Ecto neural progenitor cell (in vitro differentiated cells): ENCODE results near the gene DDB1.
A peak's percentile ranks its signal among the peaks of the same experiment; 100 is the strongest.
"Not testable (repeated sequence)": the region's sequence is repeated elsewhere in the genome, so short reads cannot be mapped to it uniquely, and the experiment has no call there.

Source experiments
- DNase-seq: peaks from one replicate; pipeline ENCODE4 v3.0.0-alpha.2; 2018; ENCODE audit warnings: low spot score

Gene DDB1

GRCh38 chr11:61268588-61269250, 64.2 kb downstream of the DDB1 start:
- no peak for DNase-seq

GRCh38 chr11:61267437-61267841, 65.5 kb downstream of the DDB1 start:
- DNase-seq, result no peak

DNA sequence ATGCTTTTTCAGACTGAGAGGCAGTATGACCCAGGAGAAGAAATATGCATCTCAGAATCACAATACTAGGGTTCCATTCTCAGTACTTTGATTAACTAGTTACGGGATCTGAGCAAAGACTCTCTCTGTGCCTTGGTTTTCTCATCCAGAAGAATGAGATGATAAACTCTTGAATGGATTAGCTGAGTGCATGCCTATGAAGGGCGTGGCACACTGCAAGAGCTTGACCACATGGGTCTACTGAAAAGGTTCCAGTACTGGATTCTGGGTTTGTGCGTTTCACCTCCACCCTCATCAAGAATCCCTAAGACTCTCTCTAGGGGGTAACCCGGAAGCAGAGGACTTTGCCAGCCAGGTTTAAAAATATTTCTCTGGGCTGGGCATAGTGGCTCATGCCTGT, 66.3 kb downstream of the DDB1 start:
- DNase-seq, result no peak

GRCh38 chr11:61265357-61265756, 67.5 kb downstream of the DDB1 start:
- no peak for DNase-seq

DNA sequence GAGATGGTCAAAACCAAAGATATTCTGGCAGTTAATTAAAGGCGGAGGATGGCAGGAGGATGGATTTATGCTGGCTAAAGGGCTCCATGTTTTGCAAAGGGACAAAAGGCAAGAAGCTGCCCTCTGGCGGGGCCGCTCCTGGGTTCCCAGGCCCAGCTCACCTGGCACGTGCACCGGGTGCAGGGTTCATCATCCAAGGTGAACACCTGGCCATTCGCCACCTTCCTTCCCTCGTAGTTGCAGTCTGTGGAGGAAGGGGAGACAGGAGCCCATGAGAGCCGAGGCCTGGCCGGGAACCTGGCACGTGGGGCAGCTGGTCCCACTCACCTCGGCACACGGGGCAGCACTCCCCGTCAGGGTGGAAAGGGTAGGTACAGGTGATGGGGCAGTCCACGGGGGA, 68.1 kb downstream of the DDB1 start:
- DNase-seq, result no peak

GRCh38 chr11:61264371-61264770, 68.5 kb downstream of the DDB1 start:
- no peak for DNase-seq

- no peak for DNase-seq
Observed at GRCh38 chr11:61259363-61259762, 73.5 kb downstream of the DDB1 start.

- DNase-seq, result no peak
Observed at GRCh38 chr11:61258546-61258945, 74.4 kb downstream of the DDB1 start.

GRCh38 chr11:61256710-61257482, 76.0 kb downstream of the DDB1 start:
- no peak for DNase-seq

- DNase-seq, result peak; percentile 81
Observed at GRCh38 chr11:61254403-61255025, 78.4 kb downstream of the DDB1 start.

- DNase-seq, result not testable (repeated sequence)
Observed at GRCh38 chr11:61252332-61252731, 80.6 kb downstream of the DDB1 start.

DNA sequence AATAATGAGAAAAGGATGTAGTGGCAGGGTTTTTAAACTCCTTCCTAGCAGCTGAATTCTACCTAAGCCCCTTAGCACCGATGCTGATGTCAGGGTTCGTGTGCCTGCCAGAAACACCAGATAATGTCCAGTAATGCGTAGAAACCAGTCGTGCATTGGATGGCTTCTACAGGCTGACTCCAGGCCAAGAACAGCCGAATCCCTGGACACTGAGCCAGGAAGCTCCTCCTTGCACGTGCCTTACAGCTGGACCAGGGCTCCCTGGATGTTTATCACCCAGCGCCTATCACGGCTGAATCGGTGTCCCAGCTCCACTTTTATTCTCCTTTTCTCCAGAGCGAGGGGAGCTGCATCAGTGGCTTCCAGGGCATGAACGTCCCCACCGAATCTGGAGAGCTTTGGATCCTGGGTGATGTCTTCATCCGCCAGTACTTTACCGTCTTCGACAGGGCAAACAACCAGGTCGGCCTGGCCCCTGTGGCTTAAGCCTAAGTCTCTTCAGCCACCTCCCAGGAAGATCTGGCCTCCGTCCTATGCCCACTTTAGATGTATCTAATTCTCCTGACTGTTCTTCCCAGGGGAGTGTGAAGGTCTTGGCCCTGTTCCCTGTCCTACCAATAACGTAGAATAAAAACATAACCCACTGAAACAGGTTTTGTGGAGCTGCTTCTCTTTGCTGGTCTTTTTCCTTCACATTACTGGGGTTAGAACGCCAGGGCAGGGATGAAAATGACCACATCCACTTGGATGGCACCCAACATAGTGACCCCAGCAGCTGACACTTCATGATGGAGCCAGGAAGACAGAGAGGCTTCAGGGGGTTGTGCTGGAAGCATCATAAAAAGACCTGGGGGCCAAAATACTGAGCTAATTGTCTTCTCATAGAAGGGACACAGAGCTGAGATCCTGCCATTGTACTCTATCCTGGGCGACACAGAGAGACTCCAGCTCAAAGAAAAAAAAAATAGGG, 81.8 kb downstream of the DDB1 start:
- not testable (repeated sequence) for DNase-seq
